Non-pigmented ciliary epithelial cell (primary cell): Measurements from ENCODE around the gene MTHFD2.
A peak's percentile ranks its signal among the peaks of the same experiment; 100 is the strongest.
"Not testable (repeated sequence)": the region's sequence is repeated elsewhere in the genome, so short reads cannot be mapped to it uniquely, and the experiment has no call there.

Experiments
- DNase-seq: peaks from one replicate; pipeline ENCODE4 v3.0.0-alpha.2; 2010; ENCODE audit warnings: low read depth

Gene MTHFD2

GRCh38 chr2:74197049-74197448 is 1.4 kb upstream of the MTHFD2 start:
- DNase-seq: no peak

GRCh38 chr2:74198023-74198460 is 373 bp upstream of the MTHFD2 start:
- DNase-seq: peak; percentile 91

- DNase-seq: no peak
These were observed 873 bp downstream of the MTHFD2 start for GRCh38 chr2:74199275-74199701.

GRCh38 chr2:74199871-74200305 is 1.5 kb downstream of the MTHFD2 start:
- DNase-seq: no peak

- DNase-seq: no peak
These were observed 2.8 kb downstream of the MTHFD2 start for GRCh38 chr2:74201196-74201595.

- DNase-seq: no peak
These were observed 3.2 kb downstream of the MTHFD2 start for GRCh38 chr2:74201596-74201995.

GRCh38 chr2:74204436-74204835 is 6.0 kb downstream of the MTHFD2 start:
- DNase-seq: no peak

- DNase-seq: no peak
These were observed 6.7 kb downstream of the MTHFD2 start for GRCh38 chr2:74205113-74205512.

GRCh38 chr2:74205596-74205995 is 7.2 kb downstream of the MTHFD2 start:
- DNase-seq: no peak

- no peak for DNase-seq
These were observed 7.8 kb downstream of the MTHFD2 start for GRCh38 chr2:74206180-74206688.

- DNase-seq: no peak
These were observed 14.4 kb downstream of the MTHFD2 start for GRCh38 chr2:74212702-74213410.

- not testable (repeated sequence) for DNase-seq
These were observed 17.4 kb downstream of the MTHFD2 start for GRCh38 chr2:74215771-74216170.

GRCh38 chr2:74216642-74217041 is 18.2 kb downstream of the MTHFD2 start:
- DNase-seq: no peak

GRCh38 chr2:74219846-74220486 is 21.6 kb downstream of the MTHFD2 start:
- no peak for DNase-seq

- no peak for DNase-seq
These were observed 22.7 kb downstream of the MTHFD2 start for GRCh38 chr2:74221091-74221490.

GRCh38 chr2:74221604-74222299 is 23.3 kb downstream of the MTHFD2 start:
- DNase-seq: no peak

GRCh38 chr2:74222300-74222650 is 23.9 kb downstream of the MTHFD2 start:
- DNase-seq: no peak

- no peak for DNase-seq
These were observed 25.7 kb downstream of the MTHFD2 start for GRCh38 chr2:74223941-74224770.

GRCh38 chr2:74225698-74226459 is 27.5 kb downstream of the MTHFD2 start:
- no peak for DNase-seq

- DNase-seq: no peak
These were observed 28.3 kb downstream of the MTHFD2 start for GRCh38 chr2:74226648-74227213.

GRCh38 chr2:74227646-74228045 is 29.2 kb downstream of the MTHFD2 start:
- no peak for DNase-seq
